PC-9 (cell line): ENCODE data around the gene SPATA22. TPM values are rescaled to one million over a fixed set of nuclear protein-coding genes. Genes with fewer than 3 reads are reported as not detected.

Experiments used
- BruUV-seq: library from RNA; stranded (reverse); fragments of 400-500 nt; replicated peaks from 2 replicates; lab custom pipeline; 2021; lab: Mats Ljungman, UMichigan
- CTCF ChIA-PET: fragments of 300-600 bp; sonication (Branson Sonifier 250); formaldehyde crosslinking; loops from one replicate; lab custom pipeline; 2022; ENCODE audit warnings: antibody characterized with exemption; lab: Charles Lee
- POLR2A ChIA-PET: fragments of 300-600 bp; sonication (Branson Sonifier 250); formaldehyde crosslinking; loops from one replicate; lab custom pipeline; 2022; ENCODE audit warnings: antibody characterized with exemption; ENCODE audit not compliant: unreplicated experiment; lab: Charles Lee
- DNase-seq, 2 experiments: peaks; one replicate each; pipeline versions ENCODE4 v3.0.0 to v3.0.0-alpha.2; 2015 to 2022; ENCODE audit warnings: mixed read lengths in 1 of 2
- H2AFZ ChIP-seq: fragments of 200-600 bp; sonication (generic); 2 replicates; pipeline ENCODE4 v1.8.1; 2017; ENCODE audit warnings: antibody characterized with exemption
- H3F3A ChIP-seq: fragments of 200-600 bp; sonication (generic); 2 replicates; pipeline ENCODE4 v1.8.1; 2017; ENCODE audit warnings: antibody characterized with exemption, mild to moderate bottlenecking, low read depth; ENCODE audit not compliant: insufficient read depth
- H3K27ac ChIP-seq: fragments of 200-600 bp; sonication (generic); 2 replicates; pipeline ENCODE4 v1.6.1; 2016; ENCODE audit warnings: mixed run types
- H3K27me3 ChIP-seq: fragments of 200-600 bp; sonication (generic); 2 replicates; pipeline ENCODE4 v1.6.1; 2016; ENCODE audit warnings: low read depth, mixed run types; ENCODE audit not compliant: insufficient read depth
- H3K36me3 ChIP-seq: fragments of 200-600 bp; sonication (generic); 2 replicates; pipeline ENCODE4 v1.6.1; 2016; ENCODE audit warnings: low read depth, mixed run types
- H3K4me1 ChIP-seq: fragments of 200-600 bp; sonication (generic); replicated peaks from 2 replicates; pipeline ENCODE4 v1.6.1; 2016; ENCODE audit warnings: mixed run types; ENCODE audit not compliant: insufficient read depth
- H3K4me2 ChIP-seq: fragments of 200-600 bp; sonication (generic); 2 replicates; pipeline ENCODE4 v1.6.1; 2017; ENCODE audit warnings: mixed run types
- H3K4me3 ChIP-seq: fragments of 200-600 bp; sonication (generic); 2 replicates; pipeline ENCODE4 v1.6.1; 2016; ENCODE audit warnings: mixed run types
- H3K79me2 ChIP-seq: fragments of 200-600 bp; sonication (generic); 2 replicates; pipeline ENCODE4 v1.6.1; 2017; ENCODE audit warnings: low read depth, mixed run types
- H3K9me2 ChIP-seq: fragments of 200-600 bp; sonication (generic); 2 replicates; pipeline ENCODE4 v1.8.1; 2017; ENCODE audit warnings: mild to moderate bottlenecking; ENCODE audit not compliant: insufficient read depth
- H3K9me3 ChIP-seq: fragments of 200-600 bp; sonication (generic); 2 replicates; pipeline ENCODE4 v1.8.1; 2016; ENCODE audit warnings: low read depth; ENCODE audit not compliant: insufficient read depth
- H4K20me1 ChIP-seq: fragments of 200-600 bp; sonication (generic); 2 replicates; pipeline ENCODE4 v1.8.1; 2017; ENCODE audit not compliant: insufficient read depth
- EZH2 ChIP-seq: fragments of 200-600 bp; sonication (generic); IDR thresholded peaks from 2 replicates; pipeline ENCODE4 v1.8.0; 2017; ENCODE audit warnings: antibody characterized with exemption, low read depth
- intact Hi-C: fragments of 100-400 bp; cut with micrococcal nuclease; formaldehyde crosslinking; loops from one replicate; pipeline ENCODE4 v1.10.0; 2022; ENCODE audit not compliant: unreplicated experiment
- total RNA-seq: library from RNA; stranded (reverse); gene quantifications from 2 replicates; pipeline ENCODE4 v1.2.3, GENCODE V29; 2021
- TF ChIP-seq, protein P1 (sequence below): fragments of 200-600 bp; sonication (generic); conservative IDR thresholded peaks from 2 replicates; pipeline ENCODE4 v1.6.1; 2017; ENCODE audit warnings: mixed run types, antibody characterized with exemption, mild to moderate bottlenecking, moderate library complexity

Gene SPATA22
- total RNA-seq, 1 experiment from 2014 or later: not detected

DNA sequence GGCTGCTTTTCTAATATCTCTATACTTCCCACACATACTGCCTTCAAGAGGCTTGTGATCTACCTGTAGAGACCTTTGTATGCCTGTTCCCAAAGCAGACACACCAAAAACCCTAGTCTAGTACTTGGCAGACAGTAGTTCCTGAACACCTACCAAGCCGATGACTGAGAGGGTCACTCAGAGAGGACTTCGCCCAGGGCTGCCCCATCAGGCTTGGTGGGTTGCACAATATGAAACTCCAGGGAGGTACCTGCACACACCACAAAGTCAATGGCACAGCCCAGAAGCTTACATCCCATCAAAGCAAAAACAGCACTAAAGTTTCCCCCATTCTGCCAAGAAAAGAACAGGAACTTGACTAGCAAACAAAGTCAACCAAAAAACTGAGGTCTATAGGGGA is 34.4 kb upstream of the SPATA22 start:
- Histone ChIP-seq H3K27me3 (peaks cover 66% of the 10 kb centered on the region), H3K4me2 (no peak overlapping the region), H4K20me1 (no peaks in the 10 kb centered on the region), H3K4me3 (no peak overlapping the region), H3K4me1 (no peaks in the 10 kb centered on the region), H3K79me2 (no peaks in the 10 kb centered on the region), H2AFZ (no peak overlapping the region), H3K9me2 (0 out of 2 replicates have a peak, but pooled peaks cover 3% of the 10 kb centered on the region), H3K36me3 (no peaks in the 10 kb centered on the region), H3K27ac (no peak overlapping the region), H3F3A (no peaks in the 10 kb centered on the region), H3K9me3 (no peaks in the 10 kb centered on the region)
- intact Hi-C loops: no loop called here
- BruUV-seq: no TSS peak
- no peak for TF ChIP-seq EZH2
- TF ChIP-seq, protein P1, sequence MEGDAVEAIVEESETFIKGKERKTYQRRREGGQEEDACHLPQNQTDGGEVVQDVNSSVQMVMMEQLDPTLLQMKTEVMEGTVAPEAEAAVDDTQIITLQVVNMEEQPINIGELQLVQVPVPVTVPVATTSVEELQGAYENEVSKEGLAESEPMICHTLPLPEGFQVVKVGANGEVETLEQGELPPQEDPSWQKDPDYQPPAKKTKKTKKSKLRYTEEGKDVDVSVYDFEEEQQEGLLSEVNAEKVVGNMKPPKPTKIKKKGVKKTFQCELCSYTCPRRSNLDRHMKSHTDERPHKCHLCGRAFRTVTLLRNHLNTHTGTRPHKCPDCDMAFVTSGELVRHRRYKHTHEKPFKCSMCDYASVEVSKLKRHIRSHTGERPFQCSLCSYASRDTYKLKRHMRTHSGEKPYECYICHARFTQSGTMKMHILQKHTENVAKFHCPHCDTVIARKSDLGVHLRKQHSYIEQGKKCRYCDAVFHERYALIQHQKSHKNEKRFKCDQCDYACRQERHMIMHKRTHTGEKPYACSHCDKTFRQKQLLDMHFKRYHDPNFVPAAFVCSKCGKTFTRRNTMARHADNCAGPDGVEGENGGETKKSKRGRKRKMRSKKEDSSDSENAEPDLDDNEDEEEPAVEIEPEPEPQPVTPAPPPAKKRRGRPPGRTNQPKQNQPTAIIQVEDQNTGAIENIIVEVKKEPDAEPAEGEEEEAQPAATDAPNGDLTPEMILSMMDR: no peak
- DNase-seq: no peak
- ChIA-PET POLR2A (no interaction called here), CTCF (no interaction called here)

DNA sequence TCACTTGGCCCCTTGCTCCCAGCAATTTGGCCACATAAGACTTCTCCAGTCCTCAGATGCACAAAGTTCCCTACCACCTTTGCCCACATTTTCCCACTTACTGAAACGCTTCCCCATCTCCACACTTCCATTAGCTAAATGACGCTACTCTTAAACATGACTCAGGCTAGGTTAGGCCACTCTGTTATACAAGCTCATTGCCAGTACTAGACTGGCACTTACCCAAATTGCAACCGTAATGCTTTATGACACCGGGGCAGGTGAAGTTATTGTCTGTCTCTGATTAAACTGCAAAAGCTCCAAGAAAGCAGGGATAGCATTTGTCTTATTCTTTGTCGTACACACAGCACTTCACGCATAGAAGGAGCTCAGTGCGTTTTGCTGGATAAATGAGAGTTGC is 33.4 kb upstream of the SPATA22 start:
- BruUV-seq: no TSS peak
- intact Hi-C loops: no loop called here
- ChIA-PET POLR2A (no interaction called here), CTCF (no interaction called here)
- H2AFZ ChIP-seq: no peak overlapping the region
- DNase-seq: no peak
- H3K27ac ChIP-seq: no peak overlapping the region
- no peaks in the 10 kb centered on the region for H3K36me3 ChIP-seq
- no peaks in the 10 kb centered on the region for H3K9me3 ChIP-seq
- no peak overlapping the region for H3K4me2 ChIP-seq
- no peak overlapping the region for H3K4me3 ChIP-seq
- no peaks in the 10 kb centered on the region for H3F3A ChIP-seq
- TF ChIP-seq, protein P1: no peak
- no peak for TF ChIP-seq EZH2
- H3K4me1 ChIP-seq: no peaks in the 10 kb centered on the region
- no peaks in the 10 kb centered on the region for H4K20me1 ChIP-seq
- no peaks in the 10 kb centered on the region for H3K79me2 ChIP-seq
- 0 out of 2 replicates have a peak, but pooled peaks cover 3% of the 10 kb centered on the region for H3K9me2 ChIP-seq
- peaks cover 73% of the 10 kb centered on the region for H3K27me3 ChIP-seq

DNA sequence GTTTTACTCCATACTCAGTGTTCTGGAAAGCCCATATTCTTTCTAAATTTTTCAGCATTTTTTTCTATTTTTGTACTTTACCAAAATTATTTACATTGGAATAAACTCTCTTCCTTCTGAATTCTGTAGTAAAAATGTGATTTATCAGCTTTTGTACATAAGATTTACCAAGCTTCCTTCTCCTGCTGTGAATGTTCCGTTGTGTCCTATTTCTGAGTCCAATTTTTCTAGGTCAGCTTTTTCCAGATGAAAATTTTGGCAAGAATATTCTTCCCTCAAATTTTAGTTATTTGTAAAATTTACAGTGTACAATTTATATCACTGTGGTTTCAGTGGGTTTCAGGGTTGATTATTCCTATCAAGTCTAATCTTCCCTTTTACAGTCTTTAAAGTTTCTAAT is 31.7 kb upstream of the SPATA22 start:
- ChIA-PET CTCF (no interaction called here), POLR2A (no interaction called here)
- Histone ChIP-seq H3K4me3 (no peak overlapping the region), H3K27me3 (peaks cover 87% of the 10 kb centered on the region), H4K20me1 (no peaks in the 10 kb centered on the region), H3K9me2 (0 out of 2 replicates have a peak, but pooled peaks cover 3% of the 10 kb centered on the region), H3K9me3 (no peaks in the 10 kb centered on the region), H3K4me2 (no peak overlapping the region), H3K36me3 (no peaks in the 10 kb centered on the region), H2AFZ (no peak overlapping the region), H3K27ac (no peak overlapping the region), H3K79me2 (no peaks in the 10 kb centered on the region), H3K4me1 (no peaks in the 10 kb centered on the region), H3F3A (no peaks in the 10 kb centered on the region)
- no peak for DNase-seq
- TF ChIP-seq EZH2: no peak
- TF ChIP-seq, protein P1: no peak
- intact Hi-C loops: no loop called here
- no TSS peak for BruUV-seq
